Kidney epithelial cell (primary cell): ENCODE data around the gene TEDC1. TPM values are rescaled to one million over a fixed set of nuclear protein-coding genes. Genes with fewer than 3 reads are reported as not detected.

Experiments used
- DNase-seq: peaks from one replicate; pipeline ENCODE4 v3.0.0-alpha.2; 2010; ENCODE audit warnings: low read depth
- H3K27me3 ChIP-seq: 2 replicates; pipeline ENCODE4 v1.6.0; 2011; ENCODE audit warnings: low read length; ENCODE audit not compliant: control insufficient read depth, insufficient read depth
- H3K36me3 ChIP-seq: 2 replicates; pipeline ENCODE4 v1.5.1; 2011; ENCODE audit warnings: low read length; ENCODE audit not compliant: control insufficient read depth, insufficient read depth
- H3K4me3 ChIP-seq: 2 replicates; pipeline ENCODE4 v1.5.1; 2011; ENCODE audit warnings: low read depth, mild to moderate bottlenecking, control low read depth, low read length
- CTCF ChIP-seq: IDR thresholded peaks from 2 replicates; pipeline ENCODE4 v1.5.1; 2011; ENCODE audit warnings: mild to moderate bottlenecking, moderate library complexity, low read length, control low read depth, inconsistent platforms; ENCODE audit not compliant: insufficient read depth, poor library complexity, severe bottlenecking
- total RNA-seq: library from RNA; depleted of rRNA; stranded (reverse); fragments of >200 nt; gene quantifications from 2 replicates; pipeline ENCODE4 v1.2.3, GENCODE V29; 2015

The TEDC1 gene
- total RNA-seq, 1 donor from 2014 or later: 7.1 TPM

DNA sequence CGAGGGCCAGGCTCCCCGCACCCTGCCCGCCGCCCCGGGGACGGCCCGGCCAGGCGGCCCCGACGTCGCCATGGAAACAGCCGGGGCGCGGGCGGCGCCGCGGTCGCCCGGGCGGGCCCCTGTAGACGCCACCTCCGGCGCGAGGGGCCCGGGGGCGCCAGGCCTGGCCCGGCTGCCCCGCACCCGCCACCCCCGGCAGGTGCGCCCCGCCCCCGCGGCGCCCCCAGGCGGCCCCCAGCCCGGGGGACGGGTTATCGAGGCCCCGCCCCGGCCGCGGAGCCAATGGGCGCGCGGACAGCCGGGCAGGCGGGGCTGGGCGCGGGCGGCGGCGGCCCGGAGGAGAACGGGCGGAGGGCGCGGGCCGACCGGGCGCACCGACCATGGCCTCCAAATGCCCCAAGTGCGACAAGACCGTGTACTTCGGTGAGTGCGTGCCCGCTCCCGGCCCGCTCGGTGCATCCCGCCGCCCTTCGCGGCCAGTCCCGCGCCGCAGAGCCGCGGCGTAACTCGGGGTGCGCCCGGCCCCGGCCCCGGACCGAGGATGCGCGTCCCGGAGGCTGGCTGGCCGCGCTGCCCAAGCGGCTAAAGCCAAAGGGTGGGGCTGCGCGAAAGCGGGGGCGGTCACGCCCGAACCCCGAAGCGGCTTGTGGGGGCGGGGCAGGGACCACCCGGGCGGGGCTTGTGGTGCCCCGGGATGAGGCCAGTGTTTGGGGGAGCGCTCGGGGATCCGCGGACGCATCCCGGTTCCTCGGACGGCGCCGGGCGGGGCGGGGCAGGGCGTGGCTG is 16.4 kb upstream of the TEDC1 start, which contains the start of gene CRIP2:
Gene CRIP2 (plus strand): TSS at position 339 of the 786 bp plus-strand sequence. CDS start 42 bp downstream, at position 381.
- Histone ChIP-seq H3K36me3 (no peaks in the 10 kb centered on the region), H3K27me3 (no peaks in the 10 kb centered on the region), H3K4me3 (peak within 1 kb of the TSS; percentile 86)
- no peak for TF ChIP-seq CTCF
- no peak for DNase-seq

DNA sequence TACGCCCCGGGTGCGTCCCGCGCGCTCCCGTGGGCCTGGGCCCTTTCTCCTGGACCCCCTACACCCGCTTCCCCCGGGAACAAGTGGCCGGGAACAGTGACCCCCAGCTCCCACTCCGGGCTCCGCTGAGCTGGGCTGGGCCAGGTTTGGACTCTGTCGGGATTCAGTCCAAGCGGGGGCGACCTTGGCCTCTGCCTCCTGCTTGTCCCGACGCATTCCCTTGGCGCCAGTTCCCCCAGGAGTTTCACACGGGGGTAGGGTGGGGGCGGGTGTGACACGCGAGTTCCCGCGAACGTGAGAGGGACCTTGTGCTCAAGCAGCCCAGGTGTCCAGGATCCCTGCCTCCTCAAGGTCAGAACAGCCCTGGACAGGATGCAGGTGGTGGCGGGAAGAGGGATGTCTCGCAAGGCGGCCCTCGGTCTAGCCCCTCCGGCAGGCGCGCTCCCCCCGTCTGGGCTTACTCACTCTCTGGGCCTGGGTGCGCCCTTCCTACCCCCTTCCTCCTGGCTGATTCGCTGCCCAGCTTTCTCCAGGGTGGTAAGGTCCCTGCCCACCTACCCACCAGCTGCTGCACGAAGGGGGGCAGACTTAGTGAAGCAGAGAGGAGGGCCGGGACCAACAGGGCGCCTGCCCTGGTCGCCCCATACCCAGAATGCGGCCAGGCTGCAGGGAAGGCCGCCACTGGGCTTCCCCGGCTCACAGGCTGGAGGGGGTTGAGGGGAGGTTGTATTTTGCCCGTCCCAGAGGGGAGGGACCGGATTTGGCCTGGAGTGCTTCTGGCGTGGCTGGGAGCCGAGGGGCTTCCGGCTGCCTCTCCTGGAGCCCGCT is 15.6 kb upstream of the TEDC1 start:
- TF ChIP-seq CTCF: no peak
- H3K27me3 ChIP-seq: no peaks in the 10 kb centered on the region
- no peak for DNase-seq
- H3K36me3 ChIP-seq: no peaks in the 10 kb centered on the region
- peak overlapping the region; percentile 86 for H3K4me3 ChIP-seq

- no peak for DNase-seq
- H3K36me3 ChIP-seq: no peaks in the 10 kb centered on the region
- TF ChIP-seq CTCF: no peak
- peak overlapping the region; percentile 86 for H3K4me3 ChIP-seq
- H3K27me3 ChIP-seq: no peaks in the 10 kb centered on the region
These were observed 14.8 kb upstream of the TEDC1 start for GRCh38 chr14:105476097-105476830.

GRCh38 chr14:105476831-105477659 is 14.0 kb upstream of the TEDC1 start:
- Histone ChIP-seq H3K27me3 (no peaks in the 10 kb centered on the region), H3K36me3 (no peaks in the 10 kb centered on the region), H3K4me3 (peak overlapping the region; percentile 86)
- TF ChIP-seq CTCF: no peak
- no peak for DNase-seq
